ENCODE measurements around the gene PCDH20. TPM values are rescaled to one million over a fixed set of nuclear protein-coding genes. Genes with fewer than 3 reads are reported as not detected.

PCDH20 gene
- total RNA-seq, 1 experiment from 2014 or later, result 2.1 TPM

- peak; percentile 80 for DNase-seq (ENCODE audit: low spot score)
- Histone ChIP-seq H3K27me3 (replicated peaks; ENCODE audit: insufficient read depth, low read depth, low read length, poor library complexity) (no peaks in the 10 kb centered on the region), H3K4me3 (ENCODE audit: low read depth, low read length, poor library complexity, severe bottlenecking) (peak overlapping the region; percentile 48), H3K4me1 (ENCODE audit: insufficient read depth, low read length, poor library complexity, severe bottlenecking) (peaks cover 13% of the 10 kb centered on the region), H3K9me3 (ENCODE audit: low read depth, low read length, poor library complexity, severe bottlenecking) (no peaks in the 10 kb centered on the region), H3K27ac (ENCODE audit: low read depth, low read length, poor library complexity, severe bottlenecking) (no peak overlapping the region), H3K36me3 (ENCODE audit: insufficient read depth, low read length, poor library complexity, severe bottlenecking) (no peaks in the 10 kb centered on the region)
- intact Hi-C loops (cut with micrococcal nuclease; ENCODE audit: unreplicated experiment), result loop anchor here (5.0 to 10.0 kb wide), 3 partner anchors 537 to 940 kb away; no protein-coding TSS in a partner anchor
- CTCF ChIA-PET, result interaction anchor here (0.7 to 1.6 kb wide), 2 partner anchors 47 to 539 kb away, joined by 3 to 4 read pairs; no protein-coding TSS in a partner anchor
- TF ChIP-seq EZH2 (IDR thresholded peaks at IDR 0.05; ENCODE audit: borderline replicate concordance, low read depth, low read length, poor library complexity, severe bottlenecking), result no peak
- no peak for TF ChIP-seq CTCF (conservative IDR thresholded peaks at IDR 0.05; ENCODE audit: low read depth, low read length)
- POLR2A ChIA-PET (ENCODE audit: low non-redundant PET), result no interaction called here
- BruUV-seq (replicated peaks), result no TSS peak
Measured at GRCh38 chr13:61415058-61415721, 459 bp downstream of the PCDH20 start.

- BruUV-seq (replicated peaks), result no TSS peak
- intact Hi-C loops (cut with micrococcal nuclease; ENCODE audit: unreplicated experiment), result loop anchor here (5.0 to 10.0 kb wide), 6 partner anchors 127 to 940 kb away; no protein-coding TSS in a partner anchor
- Histone ChIP-seq H3K4me3 (ENCODE audit: low read depth, low read length, poor library complexity, severe bottlenecking) (peak overlapping the region; percentile 48), H3K9me3 (ENCODE audit: low read depth, low read length, poor library complexity, severe bottlenecking) (no peaks in the 10 kb centered on the region), H3K27me3 (replicated peaks; ENCODE audit: insufficient read depth, low read depth, low read length, poor library complexity) (no peaks in the 10 kb centered on the region), H3K4me1 (ENCODE audit: insufficient read depth, low read length, poor library complexity, severe bottlenecking) (peaks cover 13% of the 10 kb centered on the region), H3K27ac (ENCODE audit: low read depth, low read length, poor library complexity, severe bottlenecking) (no peak overlapping the region), H3K36me3 (ENCODE audit: insufficient read depth, low read length, poor library complexity, severe bottlenecking) (no peaks in the 10 kb centered on the region)
- POLR2A ChIA-PET (ENCODE audit: low non-redundant PET), result no interaction called here
- DNase-seq (ENCODE audit: low spot score), result peak; percentile 35
- CTCF ChIA-PET, result interaction anchor here (0.7 to 1.6 kb wide), 2 partner anchors 96 to 540 kb away, joined by 4 to 7 read pairs; no protein-coding TSS in a partner anchor
- TF ChIP-seq CTCF (conservative IDR thresholded peaks at IDR 0.05; ENCODE audit: low read depth, low read length), result no peak
- TF ChIP-seq EZH2 (IDR thresholded peaks at IDR 0.05; ENCODE audit: borderline replicate concordance, low read depth, low read length, poor library complexity, severe bottlenecking), result no peak
Measured at GRCh38 chr13:61414686-61415057, 977 bp downstream of the PCDH20 start.

- peak overlapping the region; percentile 48 for H3K4me3 ChIP-seq (ENCODE audit: low read depth, low read length, poor library complexity, severe bottlenecking)
- no peaks in the 10 kb centered on the region for H3K36me3 ChIP-seq (ENCODE audit: insufficient read depth, low read length, poor library complexity, severe bottlenecking)
- no peak for DNase-seq (ENCODE audit: low spot score)
- ChIA-PET POLR2A (ENCODE audit: low non-redundant PET) (no interaction called here), CTCF (interaction anchor here (0.6 to 1.6 kb wide), 3 partner anchors 95 to 771 kb away, joined by 3 to 7 read pairs (median 4); no protein-coding TSS in a partner anchor)
- TF ChIP-seq CTCF (conservative IDR thresholded peaks at IDR 0.05; ENCODE audit: low read depth, low read length) (no peak), EZH2 (IDR thresholded peaks at IDR 0.05; ENCODE audit: borderline replicate concordance, low read depth, low read length, poor library complexity, severe bottlenecking) (no peak)
- no peaks in the 10 kb centered on the region for H3K9me3 ChIP-seq (ENCODE audit: low read depth, low read length, poor library complexity, severe bottlenecking)
- BruUV-seq (replicated peaks), result no TSS peak
- H3K4me1 ChIP-seq (ENCODE audit: insufficient read depth, low read length, poor library complexity, severe bottlenecking), result peaks cover 13% of the 10 kb centered on the region
- no peaks in the 10 kb centered on the region for H3K27me3 ChIP-seq (replicated peaks; ENCODE audit: insufficient read depth, low read depth, low read length, poor library complexity)
- no peak overlapping the region for H3K27ac ChIP-seq (ENCODE audit: low read depth, low read length, poor library complexity, severe bottlenecking)
- intact Hi-C loops (cut with micrococcal nuclease; ENCODE audit: unreplicated experiment), result loop anchor here (5.0 to 10.0 kb wide), 5 partner anchors 127 to 939 kb away; no protein-coding TSS in a partner anchor
Measured at GRCh38 chr13:61413572-61414535, 1.8 kb downstream of the PCDH20 start.

Data from A673 (cell line).